HL-60 (cell line): ENCODE results near the gene COL23A1.

ENCODE experiments used
- DNase-seq, 2 experiments: peaks; one replicate each; pipeline ENCODE4 v3.0.0-alpha.2; 2010 to 2020; ENCODE audit warnings: low read depth in 1 of 2, low spot score in 1 of 2
- H3K27ac ChIP-seq: fragments of 250-450 bp; sonication (Bioruptor Pico); replicated peaks from 2 replicates; pipeline ENCODE4 v1.5.1; 2020; ENCODE audit warnings: mild to moderate bottlenecking, moderate library complexity
- H3K27me3 ChIP-seq: fragments of 250-450 bp; sonication (Bioruptor Pico); 2 replicates; pipeline ENCODE4 v1.5.1; 2021; ENCODE audit warnings: mild to moderate bottlenecking, moderate library complexity; ENCODE audit not compliant: insufficient read depth, poor library complexity, severe bottlenecking
- H3K4me3 ChIP-seq: replicated peaks from 2 replicates; pipeline ENCODE4 v1.5.1; 2011; ENCODE audit warnings: mild to moderate bottlenecking, control low read depth, low read length; ENCODE audit not compliant: insufficient read depth
- CTCF ChIP-seq: IDR thresholded peaks from one replicate; pipeline ENCODE4 v1.5.1; 2011; ENCODE audit warnings: low read length, control low read depth, inconsistent platforms; ENCODE audit not compliant: insufficient read depth
- GABPA ChIP-seq: IDR thresholded peaks from 2 replicates; pipeline ENCODE4 v1.6.1; 2012; ENCODE audit warnings: low read depth
- POLR2AphosphoS5 ChIP-seq: IDR thresholded peaks from 2 replicates; pipeline ENCODE4 v1.6.1; 2012; ENCODE audit warnings: low read depth
- REST ChIP-seq: IDR thresholded peaks from 2 replicates; pipeline ENCODE4 v1.6.1; 2012; ENCODE audit warnings: low read depth; ENCODE audit not compliant: insufficient replicate concordance
- SPI1 ChIP-seq: IDR thresholded peaks from 2 replicates; pipeline ENCODE4 v1.6.1; 2012; ENCODE audit warnings: low read depth, mild to moderate bottlenecking, borderline replicate concordance

The COL23A1 gene

DNA sequence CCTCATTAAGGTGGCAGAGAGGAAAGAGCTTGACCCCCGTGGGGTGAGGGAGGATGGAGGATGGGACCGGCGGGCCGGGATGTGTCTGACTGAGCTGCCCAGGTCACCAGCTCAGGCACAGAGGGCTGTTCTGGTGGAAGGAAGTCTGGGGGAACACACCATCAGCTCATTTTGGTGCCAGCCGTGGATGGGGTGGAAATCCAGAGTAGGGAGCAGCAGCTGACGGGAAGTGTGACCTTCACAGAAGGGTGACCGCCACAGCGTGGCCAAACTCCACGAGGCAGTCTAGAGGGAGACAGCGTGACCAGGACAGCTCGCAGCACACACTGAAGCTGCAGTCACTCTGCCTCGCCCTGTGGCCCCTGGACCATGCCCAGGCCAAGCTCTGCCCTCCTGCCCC, 312.3 kb downstream of the COL23A1 start:
- DNase-seq = no peak
- H3K27ac ChIP-seq = no peak overlapping the region
- no peak for TF ChIP-seq SPI1
- TF ChIP-seq CTCF = no peak
- H3K27me3 ChIP-seq = no peaks in the 10 kb centered on the region
- H3K4me3 ChIP-seq = no peak overlapping the region

DNA sequence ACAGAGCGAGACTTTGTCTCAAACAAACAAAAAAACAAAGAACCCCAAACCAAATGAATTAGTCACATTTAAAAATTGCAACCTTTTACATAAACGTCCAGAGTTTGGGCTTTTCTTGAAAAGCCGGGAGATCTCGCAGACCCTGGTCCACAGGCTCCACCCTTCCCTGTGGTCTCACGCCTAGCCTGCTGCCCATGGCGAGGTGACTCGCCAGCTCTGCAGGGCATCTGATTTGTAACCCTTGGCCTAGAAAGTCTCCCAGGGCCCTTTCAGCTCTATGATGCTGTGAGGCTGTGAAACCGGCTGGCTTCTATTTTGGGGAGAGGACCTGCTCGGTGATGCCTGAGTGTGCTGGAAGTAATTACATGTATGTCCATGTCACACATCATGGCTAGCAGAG, 312.8 kb downstream of the COL23A1 start:
- TF ChIP-seq GABPA = no peak
- TF ChIP-seq POLR2AphosphoS5 = no peak
- no peak for TF ChIP-seq SPI1
- no peak for TF ChIP-seq REST
- no peak for TF ChIP-seq CTCF
- no peak overlapping the region for H3K4me3 ChIP-seq
- H3K27ac ChIP-seq = no peak overlapping the region
- DNase-seq = no peak
- no peaks in the 10 kb centered on the region for H3K27me3 ChIP-seq

GRCh38 chr5:178274781-178275537, 315.2 kb downstream of the COL23A1 start:
- TF ChIP-seq SPI1 (no peak), GABPA (no peak), CTCF (no peak), POLR2AphosphoS5 (no peak)
- DNase-seq = no peak
- H3K27me3 ChIP-seq = no peaks in the 10 kb centered on the region
- no peak overlapping the region for H3K27ac ChIP-seq
- H3K4me3 ChIP-seq = no peak overlapping the region

DNA sequence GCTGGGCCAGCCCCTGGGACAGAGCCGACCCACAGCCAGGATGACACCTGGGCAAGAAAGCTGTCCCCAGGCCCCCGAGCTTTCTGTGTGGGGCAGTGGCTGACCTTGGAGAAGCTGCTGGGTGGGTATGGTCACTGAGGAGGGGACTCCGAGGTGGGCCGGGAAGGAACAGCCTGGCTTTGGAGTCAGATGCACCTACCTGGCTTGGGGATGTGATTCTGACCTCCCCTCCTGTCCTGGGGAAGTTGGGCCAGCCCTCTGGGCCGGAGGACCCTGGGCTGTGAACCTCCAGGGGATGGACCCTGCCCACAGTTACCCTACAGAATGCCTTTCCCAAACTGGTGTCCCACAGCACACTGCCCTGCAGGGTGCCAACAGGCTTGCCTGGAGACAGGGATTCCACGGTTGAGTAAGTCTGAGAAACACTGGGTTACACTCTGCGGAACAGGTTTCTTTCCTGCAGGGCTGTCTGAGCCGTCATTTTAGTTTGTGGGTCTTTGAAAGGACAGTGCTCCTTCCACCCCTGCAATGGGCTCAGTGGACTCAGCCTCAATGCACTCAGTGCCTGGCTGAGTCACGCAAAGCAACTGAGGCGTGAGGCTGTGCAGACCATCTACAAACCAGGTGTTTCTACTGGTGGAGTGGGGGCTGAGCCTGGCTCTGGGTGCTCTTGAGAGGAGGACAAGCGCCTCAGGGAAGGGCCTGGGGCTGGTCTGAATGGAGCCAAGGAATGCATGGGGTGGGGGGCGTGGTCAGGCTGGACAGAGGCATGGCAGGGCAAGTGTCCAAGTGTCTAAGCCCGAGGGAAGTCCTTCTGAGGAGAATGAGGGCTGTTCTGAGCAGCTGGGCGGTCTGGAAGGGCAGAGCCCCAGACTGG, 316.3 kb downstream of the COL23A1 start:
- H3K27me3 ChIP-seq = no peaks in the 10 kb centered on the region
- DNase-seq = no peak
- H3K4me3 ChIP-seq = no peak overlapping the region
- 0 out of 2 replicates have a peak, but pooled peaks have one; percentile 6 for TF ChIP-seq POLR2AphosphoS5
- TF ChIP-seq GABPA = no peak
- no peak overlapping the region for H3K27ac ChIP-seq

DNA sequence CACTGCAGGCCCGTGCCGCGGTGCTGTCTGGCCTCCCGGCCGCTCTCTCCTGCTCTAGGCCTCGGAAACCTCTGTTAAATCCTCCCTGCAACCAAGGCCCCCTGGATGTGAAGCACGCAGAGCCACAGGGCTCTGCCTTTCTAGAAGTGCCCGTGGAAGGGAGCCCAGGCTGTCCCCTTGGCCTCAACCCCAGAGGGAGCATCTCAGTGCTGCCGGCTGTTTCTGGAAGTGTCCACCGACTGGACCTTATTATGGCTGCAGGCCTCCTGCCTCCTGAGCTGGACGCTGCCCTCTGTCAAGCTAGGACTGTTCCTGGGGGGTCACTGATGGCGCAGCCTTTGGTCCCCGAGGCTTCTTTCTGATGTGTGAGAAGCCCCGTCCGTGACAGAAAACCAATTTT, 317.2 kb downstream of the COL23A1 start:
- H3K27me3 ChIP-seq = no peaks in the 10 kb centered on the region
- H3K27ac ChIP-seq = no peak overlapping the region
- no peak overlapping the region for H3K4me3 ChIP-seq
- no peak for TF ChIP-seq CTCF
- no peak for TF ChIP-seq SPI1
- no peak for TF ChIP-seq REST
- TF ChIP-seq GABPA = no peak
- TF ChIP-seq POLR2AphosphoS5 = no peak
- no peak for DNase-seq
